Limb (tissue), 2 donors: ENCODE measurements around the gene AIF1.
A peak's percentile ranks its signal among the peaks of the same experiment; 100 is the strongest.
"Not testable (repeated sequence)": the region's sequence is repeated elsewhere in the genome, so short reads cannot be mapped to it uniquely, and the experiment has no call there.

Experiments used
- DNase-seq, 2 donors: peaks; one replicate each; pipeline ENCODE4 v3.0.0-alpha.2; 2016; ENCODE audit errors: extremely low spot score in 2 of 2

Gene AIF1

DNA sequence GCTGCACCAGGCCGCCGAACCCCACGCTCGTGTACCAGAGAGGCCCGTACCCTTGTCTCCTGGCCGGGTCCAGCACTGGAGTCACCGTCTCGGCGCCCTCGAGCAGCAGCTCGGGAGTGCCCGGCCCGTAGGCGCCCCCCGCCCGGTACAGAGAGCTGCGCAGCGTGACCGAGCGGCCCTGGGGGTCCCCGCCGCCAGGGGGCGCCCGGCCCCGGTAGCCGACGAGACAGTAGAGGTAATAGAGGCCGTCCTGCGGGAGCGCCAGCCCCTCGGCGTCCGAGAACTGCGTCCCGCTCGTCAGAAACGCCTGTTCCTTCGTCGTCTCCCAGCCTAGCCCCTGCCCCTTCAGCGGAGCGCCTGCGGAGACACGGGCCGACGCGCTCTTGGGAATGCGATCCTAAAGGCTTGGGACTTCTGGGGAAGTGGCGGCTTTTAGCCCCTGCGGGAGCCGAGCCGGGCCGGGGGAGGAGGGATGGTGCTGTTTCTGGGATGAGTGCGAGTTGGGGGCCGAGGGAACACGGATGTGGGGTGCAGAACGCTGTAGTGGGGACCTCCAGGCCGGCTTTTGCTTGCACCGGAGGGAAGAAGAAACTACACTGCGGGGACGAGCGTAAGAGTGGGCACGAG, 34.1 kb upstream of the AIF1 start:
- peak; percentile 85 to 93 for DNase-seq

GRCh38 chr6:31581434-31582229, 33.4 kb upstream of the AIF1 start:
- peak in 1 of 2 donors; percentile 45 for DNase-seq

GRCh38 chr6:31582230-31582643, 32.8 kb upstream of the AIF1 start, which contains the start of gene LTB:
Gene LTB, minus strand, starts transcription at chr6:31582424. Its CDS starts 7 bp downstream, at chr6:31582417.
- no peak for DNase-seq

DNA sequence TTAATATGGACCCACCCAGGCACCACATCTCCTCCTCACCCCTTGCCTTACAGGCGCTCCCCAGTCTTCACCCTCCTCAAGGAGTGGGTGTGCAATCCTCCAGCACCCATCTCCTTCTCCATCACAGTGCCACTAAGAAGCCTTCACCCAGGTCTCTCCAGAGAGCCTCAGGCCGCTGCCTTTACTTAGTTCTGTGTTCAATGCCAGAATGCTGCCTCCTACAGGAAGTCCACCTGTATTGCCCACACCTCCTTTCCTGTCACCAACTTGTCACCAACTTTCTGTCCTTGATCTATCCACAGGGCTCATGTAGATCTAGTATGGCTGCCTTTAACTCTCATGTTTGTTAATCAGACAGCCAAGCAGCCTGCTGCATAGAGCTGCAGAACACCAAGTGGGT, 29.5 kb upstream of the AIF1 start:
- no peak for DNase-seq

GRCh38 chr6:31586008-31586407, 29.0 kb upstream of the AIF1 start, which contains the start of gene LST1:
Gene LST1, plus strand, starts transcription at chr6:31586277. Its CDS starts 1,023 bp downstream, at chr6:31587300.
- no peak for DNase-seq

- DNase-seq, result no peak
Observed at GRCh38 chr6:31586599-31587281, 28.3 kb upstream of the AIF1 start.

DNA sequence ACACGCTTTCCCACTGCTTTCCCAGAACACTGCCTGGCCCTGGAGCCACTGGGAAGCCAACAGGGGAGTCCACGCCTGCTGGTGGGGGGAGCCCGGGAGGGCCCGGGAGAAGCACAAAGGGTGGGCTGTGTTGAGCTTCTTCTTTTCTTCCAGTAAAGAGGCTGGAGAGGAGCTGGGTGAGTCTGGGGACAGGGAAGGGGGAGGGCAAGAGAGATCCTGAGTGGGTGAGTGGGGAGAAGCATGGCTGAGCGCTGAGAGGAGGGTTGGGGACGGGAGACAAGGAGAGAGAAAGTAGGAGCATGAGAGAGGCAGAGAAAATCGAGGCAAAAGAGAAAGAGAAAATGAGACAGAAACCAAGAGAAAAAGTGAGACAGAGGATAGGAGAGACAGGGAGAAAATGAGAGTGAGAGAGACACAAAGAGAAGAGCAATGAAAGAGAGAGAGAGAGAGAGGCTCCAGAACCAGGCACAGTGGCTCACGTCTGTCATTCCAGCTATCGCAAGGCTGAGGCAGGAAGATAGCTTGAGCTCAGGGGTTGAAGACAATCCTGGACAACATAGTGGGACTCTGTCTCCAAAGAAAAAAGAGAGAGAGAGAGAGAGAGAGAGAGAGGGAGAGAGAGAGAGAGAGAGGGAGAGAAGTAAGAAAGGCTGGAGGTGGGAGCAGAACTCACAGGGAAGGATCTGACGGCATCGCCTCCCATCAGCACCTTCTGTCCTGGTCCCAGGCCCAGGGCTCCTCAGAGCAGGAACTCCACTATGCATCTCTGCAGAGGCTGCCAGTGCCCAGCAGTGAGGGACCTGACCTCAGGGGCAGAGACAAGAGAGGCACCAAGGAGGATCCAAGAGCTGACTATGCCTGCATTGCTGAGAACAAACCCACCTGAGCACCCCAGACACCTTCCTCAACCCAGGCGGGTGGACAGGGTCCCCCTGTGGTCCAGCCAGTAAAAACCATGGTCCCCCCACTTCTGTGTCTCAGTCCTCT, 26.9 kb upstream of the AIF1 start:
- peak in 1 of 2 donors; percentile 42 for DNase-seq

DNA sequence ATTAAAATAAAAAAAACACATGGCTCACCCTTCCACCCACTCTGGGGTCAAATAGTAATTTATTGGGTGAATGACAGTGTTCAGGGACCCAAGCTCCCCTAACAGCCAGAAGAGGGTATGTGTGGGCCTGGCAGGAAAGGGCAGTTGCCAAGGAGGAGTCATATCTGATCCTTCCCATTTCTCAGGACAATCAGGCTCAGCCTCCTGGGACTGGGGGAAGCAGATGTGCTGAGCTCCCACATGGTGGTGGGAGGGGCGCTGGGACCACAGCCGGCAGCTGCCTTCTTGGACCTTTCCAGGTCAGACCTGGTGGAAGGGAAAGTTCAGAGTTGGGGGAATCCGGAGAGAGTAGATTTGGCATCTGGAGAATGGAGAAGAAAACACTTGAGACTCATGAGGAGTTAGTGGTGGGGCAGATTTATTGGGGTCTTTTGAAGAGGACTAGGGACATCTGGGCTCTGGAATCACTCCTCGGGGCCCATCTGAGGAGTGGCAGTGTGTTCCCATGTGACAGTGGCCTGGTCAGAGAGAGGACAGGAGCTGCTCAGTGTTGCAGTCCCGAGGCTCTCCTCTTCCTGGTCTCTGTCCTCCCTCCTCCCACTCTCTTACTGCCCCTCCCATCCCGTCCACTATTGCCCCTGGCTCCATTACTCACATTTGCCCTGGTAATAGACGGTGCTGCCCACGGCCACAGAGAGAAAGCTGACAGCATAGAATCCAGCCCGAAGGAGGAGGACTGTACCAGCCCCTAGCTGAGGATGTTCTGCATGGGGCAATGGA, 26.0 kb upstream of the AIF1 start:
- DNase-seq, result no peak

GRCh38 chr6:31590691-31591090, 24.3 kb upstream of the AIF1 start:
- not testable (repeated sequence) for DNase-seq

- DNase-seq, result no peak
Observed at GRCh38 chr6:31592396-31592771, 22.6 kb upstream of the AIF1 start.

DNA sequence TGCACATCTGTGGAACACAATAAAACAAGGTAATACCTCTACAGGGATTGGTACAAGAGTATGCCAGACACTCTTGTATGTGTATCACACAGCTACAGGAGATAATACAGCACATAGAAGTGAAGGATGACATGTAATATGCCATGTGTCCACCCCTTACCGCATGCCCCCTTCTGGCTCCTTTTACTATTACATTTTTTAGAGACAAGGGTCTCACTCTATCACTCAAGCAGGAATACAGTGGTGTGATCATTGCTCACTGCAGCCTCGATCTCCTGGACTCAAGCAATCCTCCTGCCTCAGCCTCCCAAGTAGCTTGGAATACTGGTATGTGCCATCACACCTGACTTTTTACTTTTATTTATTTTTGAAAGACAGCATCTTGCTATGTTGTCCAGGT, 18.0 kb upstream of the AIF1 start:
- no peak for DNase-seq

DNA sequence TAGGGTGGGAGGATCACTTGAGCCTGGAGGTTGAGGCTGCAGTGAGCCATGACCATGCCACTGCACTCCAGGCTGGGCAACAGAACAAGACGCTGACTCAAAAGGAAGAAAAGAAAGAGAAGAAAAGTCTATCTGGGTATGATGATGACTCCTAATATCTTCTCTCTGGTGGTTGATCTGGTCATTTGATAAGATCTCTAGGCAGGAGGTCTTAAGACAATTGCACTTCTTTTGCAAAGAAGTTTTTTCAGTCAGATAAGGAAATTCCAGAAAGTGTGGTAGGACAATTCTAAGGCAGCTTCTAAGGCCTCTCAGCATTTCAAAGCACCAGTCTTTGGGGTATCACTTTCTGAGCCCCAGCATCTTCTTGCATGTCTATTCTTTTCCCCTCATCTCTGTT, 7.7 kb upstream of the AIF1 start:
- DNase-seq, result no peak

DNA sequence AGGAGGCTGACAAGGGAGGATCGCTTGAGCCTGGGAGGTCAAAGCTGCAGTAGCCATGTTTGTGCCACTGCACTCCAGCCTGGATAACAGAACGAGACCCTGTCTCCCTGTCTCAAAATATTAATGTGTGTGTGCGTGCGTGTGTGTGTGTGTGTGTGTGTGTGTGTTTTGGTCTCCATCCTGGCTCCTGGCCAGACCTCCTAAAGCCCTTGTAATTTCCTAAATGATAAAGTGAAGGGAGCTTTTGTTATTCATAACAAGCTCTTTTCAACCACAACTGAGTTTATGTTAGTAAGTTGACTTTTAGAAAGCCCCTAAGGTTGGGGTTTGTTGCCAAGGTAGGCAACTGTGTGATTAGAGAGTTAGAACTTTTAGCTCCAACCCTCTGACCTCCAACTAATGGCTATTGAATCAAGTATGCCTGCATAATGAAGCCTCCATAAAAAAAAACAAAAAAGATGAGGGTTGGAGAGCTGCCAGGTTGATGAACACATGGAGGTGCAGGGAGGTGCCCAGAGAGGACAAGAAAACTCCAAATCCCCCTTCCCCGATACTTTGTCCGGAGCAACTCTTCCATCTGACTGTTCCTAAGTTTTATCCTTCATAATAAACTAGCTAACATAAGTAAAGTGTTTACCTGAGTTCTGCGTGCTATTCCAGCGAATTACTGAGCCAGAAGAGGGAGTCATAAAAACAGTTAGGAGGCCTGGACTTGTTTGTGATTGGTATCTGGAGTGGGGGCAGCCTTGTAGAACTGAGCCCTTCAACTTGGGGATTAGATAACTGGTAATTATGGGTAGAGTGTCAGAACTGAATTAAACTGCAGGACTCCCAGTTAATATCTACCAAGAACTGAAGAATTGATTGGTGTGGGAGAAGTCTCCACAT, 5.3 kb upstream of the AIF1 start:
- DNase-seq, result no peak

- no peak for DNase-seq
Observed at GRCh38 chr6:31610968-31611367, 4.1 kb upstream of the AIF1 start.

GRCh38 chr6:31614075-31614619, 887 bp upstream of the AIF1 start:
- DNase-seq, result no peak

GRCh38 chr6:31615748-31616147, 714 bp downstream of the AIF1 start:
- no peak for DNase-seq

- DNase-seq, result no peak
Observed at GRCh38 chr6:31617010-31617409, 2.0 kb downstream of the AIF1 start.

- peak; percentile 98 to 100 for DNase-seq
Observed at GRCh38 chr6:31619805-31620585, 5.0 kb downstream of the AIF1 start.
